Measurements from ENCODE around the gene PTPRS.

Gene PTPRS

GRCh38 chr19:5305163-5305562, 35.4 kb downstream of the PTPRS start:
- Histone ChIP-seq H3K27ac (ENCODE audit: low read length) (no peak overlapping the region), H3K9me3 (ENCODE audit: insufficient read depth, low read length, severe bottlenecking) (no peaks in the 10 kb centered on the region), H3K79me2 (ENCODE audit: insufficient read depth, low read length) (no peaks in the 10 kb centered on the region), H3K4me1 (ENCODE audit: insufficient read depth, low read length) (no peaks in the 10 kb centered on the region), H2AFZ (ENCODE audit: low read depth, low read length) (no peak overlapping the region), H4K20me1 (ENCODE audit: insufficient read depth, low read length) (no peaks in the 10 kb centered on the region), H3K36me3 (ENCODE audit: insufficient read depth, low read length) (no peaks in the 10 kb centered on the region), H3K4me3 (ENCODE audit: low read depth in 1 of 2, low read length in 2 of 2) (no peak overlapping the region), H3K9ac (ENCODE audit: low read depth, low read length) (no peak overlapping the region), H3K27me3 (ENCODE audit: insufficient read depth, low read length, poor library complexity) (no peaks in the 10 kb centered on the region), H3K4me2 (ENCODE audit: insufficient read depth, low read length) (no peak overlapping the region)
- ATAC-seq (ENCODE audit: insufficient read depth, low read depth) (no peak), DNase-seq (no peak)
- no peak for TF ChIP-seq EZH2 (IDR thresholded peaks at IDR 0.05; ENCODE audit: borderline replicate concordance, low read depth, low read length, severe bottlenecking)
- no peak for TF ChIP-seq CTCF (IDR thresholded peaks at IDR 0.05; ENCODE audit: borderline replicate concordance, extremely low read depth, low read length, poor library complexity, severe bottlenecking)

- Histone ChIP-seq H3K4me3 (ENCODE audit: low read depth in 1 of 2, low read length in 2 of 2) (no peak overlapping the region), H3K79me2 (ENCODE audit: insufficient read depth, low read length) (no peaks in the 10 kb centered on the region), H3K4me1 (ENCODE audit: insufficient read depth, low read length) (no peaks in the 10 kb centered on the region), H2AFZ (ENCODE audit: low read depth, low read length) (no peak overlapping the region), H3K36me3 (ENCODE audit: insufficient read depth, low read length) (no peaks in the 10 kb centered on the region), H4K20me1 (ENCODE audit: insufficient read depth, low read length) (no peaks in the 10 kb centered on the region), H3K27me3 (ENCODE audit: insufficient read depth, low read length, poor library complexity) (no peaks in the 10 kb centered on the region), H3K9me3 (ENCODE audit: insufficient read depth, low read length, severe bottlenecking) (no peaks in the 10 kb centered on the region), H3K4me2 (ENCODE audit: insufficient read depth, low read length) (no peak overlapping the region), H3K9ac (ENCODE audit: low read depth, low read length) (no peak overlapping the region), H3K27ac (ENCODE audit: low read length) (no peak overlapping the region)
- TF ChIP-seq EZH2 (IDR thresholded peaks at IDR 0.05; ENCODE audit: borderline replicate concordance, low read depth, low read length, severe bottlenecking) (no peak), CTCF (IDR thresholded peaks at IDR 0.05; ENCODE audit: borderline replicate concordance, extremely low read depth, low read length, poor library complexity, severe bottlenecking) (no peak)
- ATAC-seq (ENCODE audit: insufficient read depth, low read depth) (no peak), DNase-seq (no peak)
Measured at GRCh38 chr19:5304486-5304885, 36.1 kb downstream of the PTPRS start.

GRCh38 chr19:5303208-5303607, 37.4 kb downstream of the PTPRS start:
- H3K79me2 ChIP-seq (ENCODE audit: insufficient read depth, low read length): no peaks in the 10 kb centered on the region
- H3K36me3 ChIP-seq (ENCODE audit: insufficient read depth, low read length): no peaks in the 10 kb centered on the region
- H3K4me2 ChIP-seq (ENCODE audit: insufficient read depth, low read length): no peak overlapping the region
- ATAC-seq (ENCODE audit: insufficient read depth, low read depth): no peak
- no peak overlapping the region for H3K9ac ChIP-seq (ENCODE audit: low read depth, low read length)
- no peaks in the 10 kb centered on the region for H3K9me3 ChIP-seq (ENCODE audit: insufficient read depth, low read length, severe bottlenecking)
- no peaks in the 10 kb centered on the region for H4K20me1 ChIP-seq (ENCODE audit: insufficient read depth, low read length)
- H3K4me1 ChIP-seq (ENCODE audit: insufficient read depth, low read length): no peaks in the 10 kb centered on the region
- H2AFZ ChIP-seq (ENCODE audit: low read depth, low read length): no peak overlapping the region
- no peak overlapping the region for H3K4me3 ChIP-seq (ENCODE audit: low read depth in 1 of 2, low read length in 2 of 2)
- TF ChIP-seq CTCF (IDR thresholded peaks at IDR 0.05; ENCODE audit: borderline replicate concordance, extremely low read depth, low read length, poor library complexity, severe bottlenecking) (no peak), EZH2 (IDR thresholded peaks at IDR 0.05; ENCODE audit: borderline replicate concordance, low read depth, low read length, severe bottlenecking) (no peak)
- no peaks in the 10 kb centered on the region for H3K27me3 ChIP-seq (ENCODE audit: insufficient read depth, low read length, poor library complexity)
- DNase-seq: no peak
- no peak overlapping the region for H3K27ac ChIP-seq (ENCODE audit: low read length)

- no peaks in the 10 kb centered on the region for H3K79me2 ChIP-seq (ENCODE audit: insufficient read depth, low read length)
- H3K27me3 ChIP-seq (ENCODE audit: insufficient read depth, low read length, poor library complexity): no peaks in the 10 kb centered on the region
- DNase-seq (no peak), ATAC-seq (ENCODE audit: insufficient read depth, low read depth) (no peak)
- no peaks in the 10 kb centered on the region for H3K36me3 ChIP-seq (ENCODE audit: insufficient read depth, low read length)
- no peak overlapping the region for H3K9ac ChIP-seq (ENCODE audit: low read depth, low read length)
- no peak for TF ChIP-seq CTCF (IDR thresholded peaks at IDR 0.05; ENCODE audit: borderline replicate concordance, extremely low read depth, low read length, poor library complexity, severe bottlenecking)
- TF ChIP-seq EZH2 (IDR thresholded peaks at IDR 0.05; ENCODE audit: borderline replicate concordance, low read depth, low read length, severe bottlenecking): no peak
- H3K9me3 ChIP-seq (ENCODE audit: insufficient read depth, low read length, severe bottlenecking): no peaks in the 10 kb centered on the region
- H2AFZ ChIP-seq (ENCODE audit: low read depth, low read length): no peak overlapping the region
- H4K20me1 ChIP-seq (ENCODE audit: insufficient read depth, low read length): no peaks in the 10 kb centered on the region
- H3K4me3 ChIP-seq (ENCODE audit: low read depth in 1 of 2, low read length in 2 of 2): no peak overlapping the region
- no peaks in the 10 kb centered on the region for H3K4me1 ChIP-seq (ENCODE audit: insufficient read depth, low read length)
- H3K27ac ChIP-seq (ENCODE audit: low read length): no peak overlapping the region
- H3K4me2 ChIP-seq (ENCODE audit: insufficient read depth, low read length): no peak overlapping the region
Measured at GRCh38 chr19:5302396-5302795, 38.2 kb downstream of the PTPRS start.
